ENCODE data around the gene GNAQ.

The GNAQ gene

GRCh38 chr9:77872177-77872576 is 159.4 kb downstream of the GNAQ start:
- no peak overlapping the region for H3K4me3 ChIP-seq (ENCODE audit: low read length)
- TF ChIP-seq CTCF (IDR thresholded peaks at IDR 0.05; ENCODE audit: low read depth, low read length, poor library complexity, severe bottlenecking) (no peak), EZH2phosphoT487 (IDR thresholded peaks at IDR 0.05; ENCODE audit: borderline replicate concordance, low read length) (no peak)
- H3K27me3 ChIP-seq (ENCODE audit: control insufficient read depth, low read length) = no peaks in the 10 kb centered on the region; the same call in 1 of the 2 replicates
- H3K9me2 ChIP-seq (replicated peaks; ENCODE audit: control insufficient read depth, low read length) = no peaks in the 10 kb centered on the region
- H3F3A ChIP-seq (ENCODE audit: control insufficient read depth, insufficient read depth) = no peaks in the 10 kb centered on the region
- no peak overlapping the region for H3K4me2 ChIP-seq (ENCODE audit: low read length)
- no peaks in the 10 kb centered on the region for H4K20me1 ChIP-seq (ENCODE audit: control insufficient read depth, insufficient read depth, low read depth, low read length)
- no peaks in the 10 kb centered on the region for H3K9me3 ChIP-seq (ENCODE audit: control insufficient read depth, insufficient read depth, low read length)
- H3K36me3 ChIP-seq (ENCODE audit: control insufficient read depth, low read length) = no peaks in the 10 kb centered on the region
- H3K27ac ChIP-seq (ENCODE audit: low read depth, low read length) = no peak overlapping the region
- H3K4me1 ChIP-seq (ENCODE audit: control insufficient read depth, low read length) = no peaks in the 10 kb centered on the region
- no peaks in the 10 kb centered on the region for H3K79me2 ChIP-seq (ENCODE audit: control insufficient read depth, low read length)

- Histone ChIP-seq H3K27me3 (ENCODE audit: control insufficient read depth, low read length) (no peaks in the 10 kb centered on the region; the same call in 1 of the 2 replicates), H3K27ac (ENCODE audit: low read depth, low read length) (no peak overlapping the region), H4K20me1 (ENCODE audit: control insufficient read depth, insufficient read depth, low read depth, low read length) (no peaks in the 10 kb centered on the region), H3K4me2 (ENCODE audit: low read length) (no peak overlapping the region), H3F3A (ENCODE audit: control insufficient read depth, insufficient read depth) (no peaks in the 10 kb centered on the region), H3K36me3 (ENCODE audit: control insufficient read depth, low read length) (no peaks in the 10 kb centered on the region), H3K4me1 (ENCODE audit: control insufficient read depth, low read length) (no peaks in the 10 kb centered on the region), H3K9me3 (ENCODE audit: control insufficient read depth, insufficient read depth, low read length) (no peaks in the 10 kb centered on the region), H3K9me2 (replicated peaks; ENCODE audit: control insufficient read depth, low read length) (no peaks in the 10 kb centered on the region), H3K4me3 (ENCODE audit: low read length) (no peak overlapping the region), H3K79me2 (ENCODE audit: control insufficient read depth, low read length) (no peaks in the 10 kb centered on the region)
- TF ChIP-seq EZH2phosphoT487 (IDR thresholded peaks at IDR 0.05; ENCODE audit: borderline replicate concordance, low read length) = no peak
These were observed 160.1 kb downstream of the GNAQ start for GRCh38 chr9:77871483-77871882.

- H3K79me2 ChIP-seq (ENCODE audit: control insufficient read depth, low read length) = no peaks in the 10 kb centered on the region
These were observed 164.7 kb downstream of the GNAQ start for GRCh38 chr9:77866878-77867277.

More at GRCh38 chr9:77866878-77867277, 164.7 kb downstream of the GNAQ start:
- Histone ChIP-seq H3K9me3 (ENCODE audit: control insufficient read depth, insufficient read depth, low read length) (no peaks in the 10 kb centered on the region), H3K27ac (ENCODE audit: low read depth, low read length) (no peak overlapping the region), H3K9me2 (replicated peaks; ENCODE audit: control insufficient read depth, low read length) (no peaks in the 10 kb centered on the region), H3K4me3 (ENCODE audit: low read length) (no peak overlapping the region), H3F3A (ENCODE audit: control insufficient read depth, insufficient read depth) (no peaks in the 10 kb centered on the region), H3K4me1 (ENCODE audit: control insufficient read depth, low read length) (no peaks in the 10 kb centered on the region), H4K20me1 (ENCODE audit: control insufficient read depth, insufficient read depth, low read depth, low read length) (no peaks in the 10 kb centered on the region), H3K36me3 (ENCODE audit: control insufficient read depth, low read length) (no peaks in the 10 kb centered on the region), H3K4me2 (ENCODE audit: low read length) (no peak overlapping the region), H3K27me3 (ENCODE audit: control insufficient read depth, low read length) (no peaks in the 10 kb centered on the region; the same call in 1 of the 2 replicates)
- no peak for TF ChIP-seq EZH2phosphoT487 (IDR thresholded peaks at IDR 0.05; ENCODE audit: borderline replicate concordance, low read length)
- TF ChIP-seq CTCF (IDR thresholded peaks at IDR 0.05; ENCODE audit: low read depth, low read length, poor library complexity, severe bottlenecking) = no peak

Data from DOHH2 (cell line).